Left kidney (tissue), 1 donor: Measurements from ENCODE around the gene CLPTM1. TPM values are rescaled to one million over a fixed set of nuclear protein-coding genes. Genes with fewer than 3 reads are reported as not detected.

Source experiments
- polyA plus RNA-seq: library from polyadenylated mRNA; unstranded; fragments of 120-200 nt; gene quantifications from one replicate; pipeline ENCODE4 v1.2.1, GENCODE V29; 2013; ENCODE audit not compliant: insufficient read length

The CLPTM1 gene
- polyA plus RNA-seq, 1 donor, result 121 TPM

Other genes with a start within 250 kb of the CLPTM1 start
- gene BCL3, start 206.7 kb upstream of the CLPTM1 start, polyA plus RNA-seq, result 4.9 TPM
- 5.3 TPM for gene CBLC, start 177.5 kb upstream of the CLPTM1 start, polyA plus RNA-seq
- gene BCAM, start 146.3 kb upstream of the CLPTM1 start, polyA plus RNA-seq, result 461 TPM
- 139 TPM for gene NECTIN2, start 109.1 kb upstream of the CLPTM1 start, polyA plus RNA-seq
- 43.3 TPM for gene TOMM40, start 64.1 kb upstream of the CLPTM1 start, polyA plus RNA-seq
- gene APOE, start 49.6 kb upstream of the CLPTM1 start, polyA plus RNA-seq, result 288 TPM
- gene APOC1, start 40.8 kb upstream of the CLPTM1 start, polyA plus RNA-seq, result 10.9 TPM
- not detected for gene APOC4, start 13.1 kb upstream of the CLPTM1 start, polyA plus RNA-seq
- 10.1 TPM for gene APOC2, start 9.3 kb upstream of the CLPTM1 start, polyA plus RNA-seq
- gene RELB, start 46.1 kb downstream of the CLPTM1 start, polyA plus RNA-seq, result 4.5 TPM
- 76.8 TPM for gene CLASRP, start 83.7 kb downstream of the CLPTM1 start, polyA plus RNA-seq
- gene ZNF296, start 121.1 kb downstream of the CLPTM1 start, polyA plus RNA-seq, result 0.98 TPM
- 22.5 TPM for gene GEMIN7, start 123.9 kb downstream of the CLPTM1 start, polyA plus RNA-seq
- 23.6 TPM for gene PPP1R37, start 137.8 kb downstream of the CLPTM1 start, polyA plus RNA-seq
- 0.17 TPM for gene NKPD1, start 205.6 kb downstream of the CLPTM1 start, polyA plus RNA-seq
- gene TRAPPC6A, start 222.9 kb downstream of the CLPTM1 start, polyA plus RNA-seq, result 24.5 TPM
- gene BLOC1S3, start 223.4 kb downstream of the CLPTM1 start, polyA plus RNA-seq, result 9.4 TPM